NCI-H2029 (cell line): ENCODE measurements around the gene MAML2.
"Not testable (repeated sequence)": the region's sequence is repeated elsewhere in the genome, so short reads cannot be mapped to it uniquely, and the experiment has no call there.

Experiments
- DNase-seq: peaks from one replicate; lab custom pipeline; 2025; lab: John Stamatoyannopoulos, UW

MAML2 gene

DNA sequence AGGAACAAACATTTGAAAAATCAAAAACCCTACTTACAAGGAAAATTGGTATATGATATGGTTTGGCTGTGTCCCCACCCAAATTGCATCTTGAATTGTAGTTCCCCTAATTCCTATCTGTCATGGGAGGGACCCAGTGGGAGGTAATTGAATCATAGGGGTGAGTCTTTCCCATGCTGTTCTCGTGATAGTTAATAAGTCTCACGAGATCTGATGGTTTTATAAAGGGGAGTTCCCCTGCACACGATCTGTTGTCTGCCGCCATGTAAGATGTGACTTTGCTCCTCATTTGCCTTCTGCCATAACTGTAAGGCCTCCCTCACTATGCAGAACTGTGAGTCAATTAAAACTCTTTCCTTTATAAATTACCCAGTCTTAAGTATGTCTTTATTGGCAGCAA is 74.5 kb downstream of the MAML2 start:
- not testable (repeated sequence) for DNase-seq

DNA sequence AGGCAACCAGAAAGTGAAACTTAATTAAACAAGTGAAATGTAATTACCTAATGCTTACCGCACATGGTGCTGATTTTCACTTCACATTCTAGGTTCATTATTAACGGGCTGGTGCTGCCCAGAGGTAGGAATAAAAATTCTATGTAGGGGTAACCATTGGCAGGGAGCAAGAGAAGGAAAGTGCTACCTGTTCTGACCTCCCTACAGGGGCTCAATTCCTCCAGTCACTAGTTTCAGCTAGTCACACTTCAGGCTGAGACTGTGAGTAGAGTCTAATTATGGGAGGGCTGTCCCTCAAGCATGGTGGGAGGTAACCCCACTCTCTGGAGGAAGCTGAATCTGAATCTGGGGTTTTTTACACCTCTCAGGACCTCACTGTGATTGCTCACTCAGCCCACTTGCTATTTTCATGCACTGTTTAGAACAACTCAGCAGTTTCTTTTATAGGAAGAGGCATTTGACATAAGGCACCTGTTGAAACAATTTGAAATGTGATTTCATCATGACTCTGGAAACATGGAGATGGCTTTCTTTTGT is 75.4 kb downstream of the MAML2 start:
- no peak for DNase-seq

DNA sequence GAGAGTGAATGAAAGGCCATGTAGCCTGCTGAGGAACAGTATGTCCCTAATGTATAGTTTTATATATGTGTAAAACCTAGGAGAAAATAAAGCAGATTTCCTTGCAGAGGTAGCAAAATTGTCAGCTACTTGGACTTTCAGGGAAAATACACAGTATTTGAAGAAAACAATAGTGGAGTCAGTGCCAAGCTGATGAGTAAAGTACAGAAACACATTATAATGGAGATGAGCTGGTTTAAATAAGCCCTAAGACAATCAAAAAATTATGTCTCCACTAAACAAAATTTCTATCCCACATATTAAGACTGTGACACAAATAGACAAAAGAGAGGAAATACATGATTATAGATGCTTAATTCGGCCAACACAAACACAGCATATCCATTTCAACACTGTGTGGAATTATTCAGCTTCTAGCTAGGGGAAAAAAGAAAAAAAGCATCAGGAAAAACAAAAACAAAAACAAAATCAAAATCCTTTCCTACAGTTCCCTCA is 75.9 kb downstream of the MAML2 start:
- no peak for DNase-seq

DNA sequence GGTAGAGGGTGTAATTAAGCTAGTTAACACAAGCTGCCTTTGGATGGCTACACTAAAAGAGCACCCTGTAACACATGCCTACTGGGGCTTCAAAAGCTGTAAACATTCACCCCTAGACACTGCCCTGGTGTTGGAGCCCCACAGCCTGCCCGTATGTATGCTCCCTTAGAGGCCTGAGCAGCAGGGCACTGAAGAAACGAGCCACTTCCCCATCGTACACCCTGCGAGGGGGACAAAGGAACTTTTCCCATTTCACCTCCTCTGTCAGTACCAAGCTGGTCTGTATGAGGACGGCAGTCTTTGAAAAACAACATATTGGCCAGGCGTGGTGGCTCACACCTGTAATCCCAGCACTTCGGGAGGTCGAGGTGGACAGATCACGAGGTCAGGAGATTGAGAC is 77.0 kb downstream of the MAML2 start:
- DNase-seq, result no peak

DNA sequence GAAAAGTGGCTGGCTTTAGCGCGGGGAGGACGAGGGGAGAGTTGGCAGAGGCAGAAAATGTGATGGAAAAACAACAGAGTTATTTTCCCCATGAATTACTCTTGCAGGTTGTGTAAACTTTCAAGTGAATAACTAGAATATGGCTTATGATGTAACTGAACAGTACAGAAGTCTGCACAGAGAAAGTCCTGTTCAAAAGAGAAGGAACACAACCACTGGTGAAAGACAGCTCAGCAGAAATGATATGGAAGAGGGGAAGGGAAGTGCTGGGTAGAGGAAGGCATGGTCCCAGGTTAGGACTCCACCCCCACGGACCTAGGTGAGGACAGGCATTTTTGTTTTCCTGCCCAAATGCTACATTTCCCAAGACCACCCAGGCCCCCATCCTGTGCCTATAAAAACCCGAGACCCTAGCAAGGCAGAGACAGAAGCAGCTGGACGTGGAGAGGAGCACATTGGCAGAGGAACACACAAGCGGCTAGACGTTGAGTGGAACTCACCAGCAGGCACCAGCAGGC is 77.7 kb downstream of the MAML2 start:
- no peak for DNase-seq

DNA sequence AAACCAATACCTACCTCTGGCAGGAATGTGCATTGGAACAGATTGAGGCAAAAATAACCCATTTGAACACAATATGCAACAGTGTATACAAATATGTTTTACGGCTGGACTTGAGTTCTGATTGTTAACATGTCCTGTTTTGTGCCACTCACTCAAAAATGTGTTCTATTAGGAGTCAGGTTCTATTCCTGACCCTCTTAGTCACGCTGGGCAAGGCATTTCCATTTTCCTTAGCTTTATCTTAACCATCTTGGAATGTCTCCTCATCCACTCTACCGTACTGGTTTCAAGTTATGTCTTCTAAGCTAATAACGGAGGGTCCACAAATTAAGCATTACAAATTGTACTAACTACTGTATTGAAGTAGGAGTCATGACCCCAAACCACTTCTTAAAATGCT is 78.6 kb downstream of the MAML2 start:
- no peak for DNase-seq

DNA sequence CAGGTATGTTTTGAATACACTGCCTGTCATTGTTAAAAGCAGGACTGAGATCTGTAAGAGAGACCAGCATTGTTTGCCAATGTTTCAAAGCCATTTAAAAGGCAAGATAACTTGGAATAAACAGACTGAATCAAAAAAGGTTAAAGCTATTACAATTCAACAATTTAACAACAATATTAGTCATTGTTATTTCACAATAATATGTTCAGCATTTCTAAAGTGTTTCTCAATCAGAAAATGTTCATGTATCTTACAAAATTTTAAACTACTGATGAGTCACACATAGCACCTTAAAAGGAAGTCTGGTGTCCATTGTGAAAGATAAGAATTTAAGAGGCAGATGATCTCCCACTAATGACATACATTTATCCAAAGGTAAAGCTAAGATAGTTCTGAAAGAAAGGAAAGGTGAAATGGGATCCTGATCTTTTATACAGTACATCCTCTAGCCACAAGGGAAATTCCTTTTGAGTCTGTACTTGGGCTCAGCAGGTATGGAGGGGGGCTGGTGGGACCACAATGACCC is 79.7 kb downstream of the MAML2 start:
- no peak for DNase-seq

DNA sequence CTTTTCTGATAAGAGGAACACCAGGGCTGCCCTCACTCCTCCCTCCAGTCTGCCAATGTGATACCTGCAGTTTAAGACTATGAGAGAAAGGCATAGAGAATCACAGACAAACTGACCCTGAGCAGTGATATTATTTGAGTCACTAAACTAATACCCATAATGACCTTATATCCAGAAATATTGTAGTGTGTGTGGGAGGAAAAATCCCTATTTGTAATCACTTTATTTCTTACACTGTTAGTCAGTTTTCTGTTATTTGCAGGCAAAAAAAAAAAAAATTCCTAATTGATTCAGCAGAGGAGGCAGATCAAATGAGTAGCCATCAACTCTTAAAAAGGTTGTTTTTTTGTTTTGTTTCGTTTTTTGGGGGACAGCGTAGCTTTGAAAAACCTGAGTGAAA is 82.5 kb downstream of the MAML2 start:
- no peak for DNase-seq

DNA sequence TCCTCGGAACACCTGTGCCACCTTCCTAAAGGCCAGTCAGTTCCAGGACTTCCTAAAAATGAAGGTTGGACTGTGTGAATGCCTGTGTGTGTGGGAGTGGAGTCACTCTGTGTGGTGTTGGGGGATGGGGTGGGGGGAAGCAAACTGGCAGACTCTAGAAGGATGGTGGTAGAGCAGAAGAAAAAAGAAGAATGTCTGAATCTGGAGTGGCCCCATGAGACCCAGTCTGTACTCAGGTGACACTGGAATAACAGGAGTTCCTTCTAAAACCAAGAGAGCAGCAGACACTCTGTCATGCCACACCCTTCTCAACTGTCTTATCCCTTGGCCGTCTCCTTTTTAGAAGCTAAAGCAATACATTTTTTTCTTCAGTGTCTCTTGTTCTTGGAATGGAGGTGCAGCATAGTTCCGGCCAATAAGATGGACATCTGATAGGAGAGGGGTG is 82.9 kb downstream of the MAML2 start:
- DNase-seq, result no peak

DNA sequence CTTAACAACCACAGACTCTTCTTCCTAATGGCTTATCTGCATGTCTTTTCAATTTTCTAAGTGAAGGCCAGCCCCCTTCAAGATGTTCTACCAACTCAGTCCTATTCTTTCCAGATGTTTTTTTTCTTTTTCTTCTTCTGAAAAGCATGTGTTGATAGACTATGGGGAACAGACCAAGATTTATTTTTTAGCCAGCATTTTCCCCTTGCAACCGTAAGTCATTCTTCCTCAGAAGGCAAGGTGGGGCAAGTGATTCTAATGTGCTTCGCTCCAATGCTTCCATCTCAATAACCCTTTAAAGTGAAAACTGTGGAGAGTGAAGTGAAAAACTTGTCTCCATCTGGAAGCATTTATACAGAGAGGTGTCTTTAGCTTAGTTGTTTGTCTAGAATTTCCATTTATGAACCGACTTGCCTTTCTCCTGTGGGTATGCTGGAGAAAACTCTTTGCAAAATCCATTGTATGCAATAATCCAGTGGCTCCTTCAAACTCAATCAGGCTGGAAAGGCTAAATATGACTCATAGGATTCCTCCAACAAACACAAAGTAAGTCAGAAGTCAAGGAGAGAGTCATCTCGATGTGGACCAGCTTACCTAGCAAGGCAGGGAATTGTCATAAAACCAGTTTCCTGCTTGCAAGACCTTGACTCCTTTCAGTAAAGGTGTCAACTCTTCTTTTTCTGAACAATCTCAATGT is 83.7 kb downstream of the MAML2 start:
- no peak for DNase-seq

DNA sequence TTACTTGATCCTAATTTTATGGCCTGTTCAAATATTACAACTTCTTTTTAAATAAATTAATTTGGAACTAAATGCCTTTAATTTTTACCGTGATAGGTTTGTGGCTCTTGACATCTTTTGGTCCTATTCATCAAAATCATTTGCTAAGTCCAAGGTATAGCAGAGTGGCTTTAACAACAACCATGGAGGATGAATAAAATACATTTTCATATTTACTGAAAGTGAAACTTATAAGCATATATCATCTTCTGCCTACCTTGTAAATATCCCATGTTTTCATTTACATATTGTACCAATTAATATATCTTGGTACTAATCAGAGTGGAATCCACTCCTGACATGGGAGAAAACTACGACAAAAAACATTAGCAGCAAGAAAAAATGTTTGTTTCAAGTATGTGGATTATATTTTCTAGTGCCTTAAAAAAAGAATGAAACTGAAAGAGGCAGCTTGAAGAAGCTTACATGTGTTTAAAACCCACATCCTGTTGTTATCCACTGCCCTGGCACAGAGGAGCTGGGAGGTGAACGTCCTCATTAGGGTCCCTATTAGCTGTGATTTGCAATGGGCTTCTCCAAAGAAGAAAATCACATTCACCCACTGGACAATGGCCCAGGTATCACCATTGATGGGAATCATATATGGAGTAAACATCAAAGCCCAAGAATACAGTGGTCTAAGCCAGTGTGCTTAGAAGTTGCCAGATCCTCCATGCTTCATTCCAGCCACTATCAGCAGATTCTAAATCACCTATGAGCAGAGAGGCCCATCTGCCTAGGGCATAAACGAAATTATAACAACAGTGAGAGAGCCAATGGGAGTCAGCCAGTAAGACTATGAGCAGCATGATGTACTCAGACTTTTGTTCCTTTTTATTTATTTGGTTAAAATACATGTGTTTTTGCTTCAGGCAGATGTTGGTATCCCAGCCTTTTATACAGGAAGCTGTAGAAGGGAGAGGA is 84.7 kb downstream of the MAML2 start:
- DNase-seq, result no peak

DNA sequence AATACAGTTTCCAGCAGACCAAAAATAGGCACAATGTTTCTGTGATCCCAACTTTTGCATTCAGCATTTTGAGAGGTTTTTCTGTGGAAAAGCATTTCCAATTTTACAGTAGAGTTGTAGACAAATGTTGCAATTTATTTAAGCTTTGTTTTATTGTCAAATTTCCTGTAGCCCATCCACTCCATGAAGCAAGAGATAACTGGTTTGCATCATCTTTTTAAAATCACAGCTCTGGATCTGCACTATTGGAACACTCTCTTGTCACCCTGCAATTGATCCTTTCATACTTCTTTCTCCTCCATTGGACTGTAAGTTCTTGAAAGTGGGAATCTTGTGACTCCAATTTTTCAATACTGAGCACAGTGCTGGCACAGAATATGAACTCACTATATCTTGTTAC is 86.0 kb downstream of the MAML2 start:
- no peak for DNase-seq

DNA sequence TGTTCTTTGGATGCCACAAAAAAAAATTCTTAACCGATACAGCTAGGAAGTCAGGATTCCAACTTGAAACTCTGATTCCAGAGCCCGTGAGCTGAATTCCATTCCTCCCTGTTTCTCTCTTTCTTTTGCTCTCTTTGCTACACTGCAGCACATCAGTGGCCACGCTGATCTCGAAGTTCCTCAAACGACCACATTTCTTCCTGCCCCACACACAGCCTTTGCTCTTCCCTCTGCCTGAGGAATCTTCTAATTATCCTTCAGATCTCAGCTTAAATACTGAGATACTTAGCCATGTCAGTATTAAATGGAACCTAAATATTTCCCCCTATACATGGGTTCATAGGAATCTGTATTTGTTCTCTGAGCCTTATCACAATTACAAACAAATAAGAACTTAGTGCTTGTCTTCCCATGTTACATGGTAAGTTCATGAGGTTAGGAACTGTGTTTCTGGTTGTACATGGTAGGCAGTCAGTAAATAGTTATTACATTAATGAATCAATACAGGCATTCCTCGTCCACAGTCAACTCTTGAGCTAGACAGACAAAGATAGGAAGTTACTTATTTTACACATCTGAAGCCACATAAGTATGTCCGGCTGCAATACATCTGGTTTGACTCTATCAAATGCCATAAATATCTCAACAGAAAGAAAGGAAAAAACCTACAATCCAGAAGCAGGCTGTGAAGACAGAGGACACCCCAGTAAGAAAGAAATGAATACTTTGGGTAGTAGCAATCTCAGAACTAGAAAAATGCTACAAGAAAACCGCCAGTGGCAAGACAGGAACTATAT is 86.6 kb downstream of the MAML2 start:
- no peak for DNase-seq

DNA sequence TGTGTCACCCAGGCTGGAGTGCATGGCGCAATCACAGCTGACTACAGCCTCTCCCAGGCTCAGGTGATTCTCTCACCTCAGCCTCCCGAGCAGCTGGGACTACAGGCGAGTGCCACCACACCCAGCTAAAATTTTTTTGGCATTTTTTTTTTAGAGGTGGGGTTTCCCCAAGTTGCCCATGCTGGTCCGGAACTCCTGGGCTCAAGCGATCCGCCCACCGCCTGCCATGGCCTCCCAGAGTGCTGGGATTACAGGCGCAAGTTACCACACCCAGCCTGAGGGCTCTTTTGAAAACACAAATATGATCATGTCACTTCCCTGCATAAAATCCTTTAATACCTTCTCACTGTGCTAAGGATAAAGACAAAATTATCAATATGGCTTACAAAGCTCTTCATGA is 88.1 kb downstream of the MAML2 start:
- DNase-seq, result no peak

DNA sequence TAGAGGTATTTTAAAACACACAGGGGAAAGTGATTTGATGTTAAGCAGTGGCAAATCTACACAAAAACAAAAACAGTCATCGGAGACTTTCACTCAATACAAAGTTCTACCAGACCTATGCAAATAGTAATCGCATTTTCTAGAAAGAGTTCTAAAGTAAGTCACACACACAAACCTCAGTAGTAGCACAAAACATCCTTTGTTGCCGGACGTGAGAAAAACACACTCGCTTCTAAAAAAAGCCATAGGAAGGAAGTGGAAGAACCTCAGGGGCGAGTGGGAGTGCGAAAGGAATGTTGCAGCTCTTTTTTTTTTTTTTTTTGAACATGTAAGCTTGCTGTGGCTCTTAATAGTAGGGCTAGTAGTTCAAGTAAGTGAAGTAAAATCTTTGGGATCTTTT is 88.9 kb downstream of the MAML2 start:
- no peak for DNase-seq

DNA sequence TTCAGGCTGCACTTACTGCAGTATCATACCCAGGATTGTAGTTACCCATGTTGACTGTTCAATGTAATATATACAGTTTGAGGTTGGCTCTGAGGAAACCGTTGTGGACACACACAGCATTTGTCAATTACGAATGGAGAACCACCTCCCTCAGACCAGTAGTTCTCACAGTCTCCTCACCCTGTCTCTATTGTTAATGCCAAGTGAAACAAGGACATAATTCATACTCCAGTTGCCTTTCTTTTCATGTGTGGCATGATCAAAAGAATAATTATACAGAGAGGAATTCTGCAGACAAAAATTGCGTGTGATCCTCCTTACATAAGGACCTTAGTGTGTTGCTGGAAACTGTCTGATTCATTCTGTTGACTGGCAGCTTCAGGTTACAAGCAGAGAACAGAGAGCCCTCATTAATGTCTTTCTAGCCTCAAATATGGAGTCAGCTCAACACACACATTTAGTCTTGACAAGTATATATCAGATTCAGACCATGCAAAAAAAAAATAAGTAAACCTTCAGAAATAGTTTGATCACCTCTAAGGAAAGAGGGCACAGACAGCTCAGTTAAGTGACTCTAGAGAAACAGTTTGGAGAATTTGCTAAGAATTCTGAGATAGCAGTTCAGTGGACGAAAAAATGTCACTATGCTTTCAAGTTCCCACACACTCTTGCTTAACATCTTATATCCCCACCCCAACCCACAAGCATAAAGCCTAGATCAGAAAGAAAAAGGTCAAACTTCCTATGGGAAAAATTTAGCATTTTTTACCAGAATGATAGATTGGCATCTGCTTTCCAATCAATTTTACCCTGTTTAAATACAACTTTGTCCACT is 96.1 kb downstream of the MAML2 start:
- DNase-seq, result no peak

DNA sequence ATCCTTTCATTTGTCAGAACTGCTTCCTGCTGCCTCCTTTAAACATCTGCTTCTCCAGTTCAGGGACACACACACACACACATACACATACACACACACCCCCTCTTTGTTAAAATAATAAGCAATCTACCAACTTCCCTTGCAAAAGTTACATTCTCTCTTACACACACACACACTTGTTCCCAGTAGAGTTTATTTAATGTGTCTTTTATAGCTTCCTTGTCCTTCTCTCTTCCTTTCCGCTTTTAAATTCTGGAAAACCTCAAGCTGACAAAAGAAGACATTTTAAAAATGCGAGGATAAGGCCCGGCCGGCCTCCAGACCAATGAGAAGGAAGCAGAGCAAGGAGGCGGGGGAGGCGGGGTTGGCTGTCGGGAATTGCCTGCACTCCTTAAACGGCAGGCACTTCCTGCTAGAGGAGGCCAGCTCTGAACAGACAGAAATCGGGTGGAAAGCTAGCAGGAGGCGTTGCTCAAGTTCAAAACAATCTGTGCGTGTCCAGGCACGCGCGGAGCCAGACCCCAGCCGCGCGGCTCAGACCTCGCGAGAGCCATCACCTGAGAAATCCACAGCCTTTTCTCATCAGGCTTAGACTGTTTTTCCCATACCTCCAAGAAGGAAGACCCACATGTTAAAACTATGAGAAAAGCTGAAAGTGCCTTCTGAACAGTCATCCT is 99.9 kb downstream of the MAML2 start:
- peak; percentile 9 for DNase-seq

DNA sequence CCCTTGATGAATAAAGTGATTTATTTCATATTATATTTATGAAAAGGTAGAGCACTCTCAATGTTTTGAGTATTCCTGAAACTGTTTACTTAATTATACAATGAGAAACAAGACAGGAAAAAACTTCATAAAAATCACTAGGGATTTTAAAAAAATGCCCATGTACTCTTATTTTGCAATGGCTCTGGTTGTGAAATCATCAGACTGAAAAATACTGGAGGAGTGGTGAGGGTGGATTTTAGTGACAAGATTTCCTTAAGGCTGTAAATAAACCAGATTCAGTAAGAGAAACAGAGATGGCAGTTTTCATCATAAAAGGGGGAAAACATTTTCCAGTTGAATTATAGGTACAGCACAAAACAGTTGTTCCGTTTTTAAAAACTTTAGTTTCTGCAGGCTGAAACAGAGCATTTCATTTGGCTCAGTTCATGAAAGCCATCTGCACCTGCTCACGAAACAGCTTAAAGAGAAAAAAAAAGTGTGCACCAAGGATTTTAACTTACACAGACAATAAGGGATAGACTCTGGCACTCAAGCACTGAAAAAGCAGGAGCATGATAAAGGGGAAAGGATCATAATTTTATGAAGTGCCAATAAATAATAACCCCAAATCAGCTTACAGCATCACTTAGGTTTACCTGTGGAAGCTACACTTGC is 100.7 kb downstream of the MAML2 start:
- DNase-seq, result no peak

DNA sequence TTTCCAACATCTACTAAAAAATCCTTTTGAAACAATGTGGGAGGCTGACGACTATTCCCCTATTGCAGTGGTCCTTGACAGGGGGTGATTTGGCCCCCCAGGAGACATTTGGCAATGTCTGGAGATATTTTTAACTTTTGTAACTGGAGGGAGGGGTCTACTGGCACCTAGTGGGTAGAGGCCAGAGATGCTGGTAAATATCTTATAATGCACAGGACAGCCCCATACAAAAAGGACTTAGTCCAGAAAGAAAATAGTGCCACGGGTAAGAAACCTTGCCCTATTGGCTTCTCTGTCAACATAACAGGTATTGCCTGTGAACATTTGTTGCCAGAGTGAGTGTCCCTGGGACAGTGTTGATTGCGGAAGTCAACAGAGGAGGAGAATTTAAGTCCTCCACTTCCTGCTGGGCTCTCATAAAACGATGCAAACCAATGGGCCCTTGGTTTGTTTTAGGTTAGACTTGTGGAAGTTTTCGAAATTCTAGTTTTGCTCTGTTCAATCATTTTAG is 101.6 kb downstream of the MAML2 start:
- no peak for DNase-seq
